ENCODE measurements around the gene TFR2.
A peak's percentile ranks its signal among the peaks of the same experiment; 100 is the strongest.

The TFR2 gene

DNA sequence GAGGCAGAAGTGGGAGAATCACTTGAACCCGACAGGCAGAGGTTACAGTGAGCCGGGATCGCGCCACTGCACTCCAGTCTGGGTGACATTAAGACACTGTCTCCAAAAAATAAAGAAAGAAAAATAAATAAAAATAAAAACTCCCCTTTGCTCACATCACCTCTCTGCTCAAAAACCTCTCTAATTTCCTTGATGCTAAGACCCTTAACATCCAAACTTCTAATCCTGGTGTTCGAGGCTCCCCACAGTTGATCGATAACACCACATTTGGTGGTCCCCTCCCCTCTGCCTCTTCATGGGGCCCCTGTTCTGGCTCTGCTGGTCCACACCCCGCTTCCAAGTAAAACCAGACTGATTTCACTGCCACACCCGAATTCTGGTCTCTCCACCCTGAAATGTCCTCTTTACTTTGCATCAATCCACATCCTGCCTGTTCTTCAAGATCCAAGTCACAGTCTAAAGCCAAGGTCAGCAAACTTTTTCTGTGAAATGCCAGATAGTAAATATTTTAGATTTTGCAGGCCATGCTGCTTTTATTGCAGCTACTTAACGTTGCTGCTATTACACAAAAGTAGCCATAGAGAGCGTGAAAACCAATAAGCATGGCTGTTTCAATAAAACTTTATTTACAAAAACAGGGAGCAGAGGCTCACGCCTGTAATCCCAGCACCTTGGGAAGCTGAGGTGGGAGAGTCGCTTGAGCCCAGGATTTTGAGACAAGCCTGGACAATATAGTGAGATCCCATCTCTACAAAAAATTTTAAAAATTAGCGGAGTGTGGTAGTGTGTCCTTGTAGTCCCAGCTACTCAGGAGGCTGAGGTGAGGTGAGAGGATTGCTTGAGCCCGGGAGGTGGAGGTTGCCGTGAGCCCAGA, 17.2 kb downstream of the TFR2 start:
- H3K36me3 ChIP-seq (ENCODE audit: insufficient read depth, low read length), result no peaks in the 10 kb centered on the region
- no peak overlapping the region for H3K4me3 ChIP-seq (ENCODE audit: low read length)
- 90% methylated on average over 15 of the region's 15 CpGs for WGBS
- H3K4me1 ChIP-seq (ENCODE audit: insufficient read depth, low read length), result no peaks in the 10 kb centered on the region
- H3K9ac ChIP-seq (ENCODE audit: low read depth, low read length), result no peak overlapping the region
- peaks cover 14% of the 10 kb centered on the region for H3K27me3 ChIP-seq (ENCODE audit: insufficient read depth, low read length)
- H3K27ac ChIP-seq (ENCODE audit: low read depth, low read length), result no peak overlapping the region
- no peaks in the 10 kb centered on the region for H3K9me3 ChIP-seq (ENCODE audit: insufficient read depth, low read depth, low read length)

DNA sequence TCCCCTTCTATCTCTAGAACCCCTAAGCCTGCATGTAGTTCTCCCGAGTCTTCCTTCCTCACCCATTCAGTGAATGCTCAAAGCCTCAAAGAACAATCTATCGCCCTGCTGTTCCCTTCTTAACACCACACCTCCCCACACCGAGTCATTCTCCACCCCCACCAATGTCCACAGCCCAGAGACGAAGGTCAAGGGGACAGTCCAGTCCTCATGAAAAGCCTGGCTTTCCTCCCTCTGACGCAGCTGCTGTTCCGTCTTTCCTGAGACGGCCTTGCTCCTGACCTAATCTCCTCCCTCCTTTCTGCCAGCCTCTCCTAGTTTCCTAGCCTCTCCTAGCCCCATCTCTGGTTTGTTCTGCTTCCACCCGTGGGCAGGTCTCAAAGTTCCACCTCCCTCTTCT, 19.8 kb downstream of the TFR2 start:
- H3K4me1 ChIP-seq (ENCODE audit: insufficient read depth, low read length), result no peaks in the 10 kb centered on the region
- H3K9ac ChIP-seq (ENCODE audit: low read depth, low read length), result no peak overlapping the region
- H3K27ac ChIP-seq (ENCODE audit: low read depth, low read length), result no peak overlapping the region
- no peak overlapping the region for H3K4me3 ChIP-seq (ENCODE audit: low read length)
- no peaks in the 10 kb centered on the region for H3K36me3 ChIP-seq (ENCODE audit: insufficient read depth, low read length)
- no peaks in the 10 kb centered on the region for H3K9me3 ChIP-seq (ENCODE audit: insufficient read depth, low read depth, low read length)
- H3K27me3 ChIP-seq (ENCODE audit: insufficient read depth, low read length), result peaks cover 10% of the 10 kb centered on the region
- WGBS, result 85% methylated on average over 8 of the region's 8 CpGs

DNA sequence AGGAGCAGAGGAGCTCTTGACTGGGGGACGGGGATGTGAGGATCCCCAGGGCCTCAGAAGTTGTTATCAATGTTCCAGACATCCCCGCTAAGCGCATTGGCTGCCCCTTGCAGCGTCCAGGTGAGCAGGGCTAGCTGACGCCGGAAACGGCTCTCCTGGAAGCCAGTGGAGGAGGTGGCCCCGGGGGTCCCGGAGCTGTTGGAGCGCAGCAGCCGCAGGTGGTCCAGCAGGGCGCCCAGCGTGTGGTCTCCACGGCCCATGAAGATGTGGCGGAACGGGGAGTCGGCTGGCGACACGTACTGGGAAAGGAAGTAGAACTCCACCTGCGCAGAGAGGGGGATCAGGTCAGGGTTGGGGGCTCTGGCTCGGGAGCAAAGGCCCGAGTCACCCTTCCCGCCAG, 20.5 kb downstream of the TFR2 start:
- Histone ChIP-seq H3K27ac (ENCODE audit: low read depth, low read length) (no peak overlapping the region), H3K9ac (ENCODE audit: low read depth, low read length) (no peak overlapping the region)
- WGBS, result 95% methylated on average over 23 of the region's 23 CpGs

DNA sequence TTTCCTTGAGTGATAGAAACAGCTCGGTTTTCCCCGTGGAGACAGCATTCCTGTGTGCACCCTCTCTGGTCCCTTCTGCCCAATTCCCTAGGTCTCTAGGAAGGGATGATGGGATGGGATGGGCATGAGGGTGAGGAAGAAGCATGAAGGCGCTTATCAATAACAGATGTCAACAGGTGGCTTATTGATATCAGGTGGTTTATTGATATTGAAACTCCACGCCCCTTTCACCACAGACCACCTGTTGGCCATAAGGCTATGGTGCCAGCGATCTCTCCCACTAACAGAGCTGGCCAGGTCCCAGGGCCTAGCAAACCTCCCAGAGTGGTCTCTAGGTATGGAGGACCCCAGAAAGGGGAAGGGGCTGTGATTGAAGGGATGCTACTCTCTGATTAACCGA, 21.1 kb downstream of the TFR2 start:
- WGBS, result 91% methylated on average over 5 of the region's 6 CpGs
- no peak overlapping the region for H3K27ac ChIP-seq (ENCODE audit: low read depth, low read length)
- H3K36me3 ChIP-seq (ENCODE audit: insufficient read depth, low read length), result no peaks in the 10 kb centered on the region
- no peak overlapping the region for H3K9ac ChIP-seq (ENCODE audit: low read depth, low read length)
- peaks cover 1% of the 10 kb centered on the region for H3K27me3 ChIP-seq (ENCODE audit: insufficient read depth, low read length)
- H3K9me3 ChIP-seq (ENCODE audit: insufficient read depth, low read depth, low read length), result no peaks in the 10 kb centered on the region
- H3K4me3 ChIP-seq (ENCODE audit: low read length), result no peak overlapping the region
- H3K4me1 ChIP-seq (ENCODE audit: insufficient read depth, low read length), result no peaks in the 10 kb centered on the region

More for the DNA sequence above, 20.5 kb downstream of the TFR2 start:
- no peaks in the 10 kb centered on the region for H3K4me1 ChIP-seq (ENCODE audit: insufficient read depth, low read length)
- H3K9me3 ChIP-seq (ENCODE audit: insufficient read depth, low read depth, low read length), result no peaks in the 10 kb centered on the region
- H3K4me3 ChIP-seq (ENCODE audit: low read length), result no peak overlapping the region
- H3K36me3 ChIP-seq (ENCODE audit: insufficient read depth, low read length), result no peaks in the 10 kb centered on the region
- peaks cover 5% of the 10 kb centered on the region for H3K27me3 ChIP-seq (ENCODE audit: insufficient read depth, low read length)

DNA sequence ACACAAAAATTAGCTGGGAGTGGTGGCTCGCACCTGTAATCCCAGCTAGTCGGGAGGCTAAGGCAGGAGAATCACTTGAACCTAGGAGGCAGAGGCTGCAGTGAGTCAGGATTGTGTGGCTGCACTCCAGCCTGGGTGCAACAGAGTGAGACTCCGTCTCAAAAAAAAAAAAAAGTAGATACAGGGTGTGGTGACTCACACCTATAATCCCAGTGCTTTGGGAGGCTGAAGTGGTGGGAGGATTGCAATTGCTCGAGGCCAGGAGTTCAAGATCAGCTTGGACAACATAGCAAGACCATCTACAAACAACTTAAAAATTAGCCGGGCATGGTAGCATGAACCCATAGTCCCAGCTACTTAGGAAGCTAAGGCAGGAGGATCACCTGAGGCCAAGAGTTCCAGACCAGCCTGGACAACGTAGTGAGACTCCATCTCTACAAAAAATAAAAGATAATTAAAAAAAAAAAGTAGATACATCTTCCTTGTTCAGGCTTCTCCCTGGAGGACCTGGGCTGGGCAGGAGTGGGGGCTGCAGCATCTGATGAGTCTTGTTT, 27.0 kb downstream of the TFR2 start:
- no peaks in the 10 kb centered on the region for H3K9me3 ChIP-seq (ENCODE audit: insufficient read depth, low read depth, low read length)
- H3K4me1 ChIP-seq (ENCODE audit: insufficient read depth, low read length), result no peaks in the 10 kb centered on the region
- no peak overlapping the region for H3K27ac ChIP-seq (ENCODE audit: low read depth, low read length)
- WGBS, result 97% methylated on average over 4 of the region's 6 CpGs
- H3K4me3 ChIP-seq (ENCODE audit: low read length), result no peak overlapping the region
- no peak overlapping the region for H3K9ac ChIP-seq (ENCODE audit: low read depth, low read length)
- no peaks in the 10 kb centered on the region for H3K27me3 ChIP-seq (ENCODE audit: insufficient read depth, low read length)
- H3K36me3 ChIP-seq (ENCODE audit: insufficient read depth, low read length), result no peaks in the 10 kb centered on the region

DNA sequence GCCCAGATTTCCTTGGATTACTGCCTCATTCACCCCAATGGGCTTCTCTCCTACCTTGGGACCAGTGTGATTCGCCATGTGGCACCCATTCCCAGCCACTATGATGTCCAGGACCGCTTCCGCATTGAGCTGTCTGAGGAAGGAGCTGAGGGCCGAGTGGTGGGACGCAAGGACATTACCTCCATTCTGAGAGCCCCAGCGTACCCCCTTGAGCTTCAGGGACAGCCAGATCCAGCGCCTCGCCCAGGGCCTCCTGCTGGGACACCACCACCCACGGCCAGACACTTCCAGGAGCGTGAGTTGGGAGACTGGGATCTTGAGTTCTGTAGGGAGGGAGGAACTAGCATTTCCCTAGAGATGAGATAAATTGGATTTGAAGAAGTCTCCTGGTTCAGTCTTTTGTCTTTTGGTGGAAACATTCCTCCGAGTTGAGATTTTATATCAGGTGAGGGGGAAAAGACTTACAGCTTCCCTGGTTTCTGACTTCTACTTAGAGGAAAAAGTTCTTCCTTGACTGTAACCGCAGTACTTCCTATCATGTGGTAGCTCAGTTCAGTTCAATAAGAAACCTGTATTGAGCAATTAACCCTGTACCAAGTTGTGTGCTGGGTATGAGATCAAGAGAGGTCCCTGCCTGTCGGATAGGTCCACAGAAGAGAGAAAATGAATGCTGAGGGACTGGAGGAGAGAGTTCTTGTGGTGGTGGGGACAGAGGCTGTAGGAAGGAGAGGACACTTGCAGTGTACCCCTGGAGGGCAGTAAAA, 27.8 kb downstream of the TFR2 start:
- no peaks in the 10 kb centered on the region for H3K36me3 ChIP-seq (ENCODE audit: insufficient read depth, low read length)
- no peak overlapping the region for H3K27ac ChIP-seq (ENCODE audit: low read depth, low read length)
- H3K4me1 ChIP-seq (ENCODE audit: insufficient read depth, low read length), result no peaks in the 10 kb centered on the region
- H3K9me3 ChIP-seq (ENCODE audit: insufficient read depth, low read depth, low read length), result no peaks in the 10 kb centered on the region
- H3K9ac ChIP-seq (ENCODE audit: low read depth, low read length), result no peak overlapping the region
- 93% methylated on average over 13 of the region's 13 CpGs for WGBS
- H3K27me3 ChIP-seq (ENCODE audit: insufficient read depth, low read length), result no peaks in the 10 kb centered on the region
- H3K4me3 ChIP-seq (ENCODE audit: low read length), result peak overlapping the region; percentile 80; the same call in 1 of the 2 replicates

DNA sequence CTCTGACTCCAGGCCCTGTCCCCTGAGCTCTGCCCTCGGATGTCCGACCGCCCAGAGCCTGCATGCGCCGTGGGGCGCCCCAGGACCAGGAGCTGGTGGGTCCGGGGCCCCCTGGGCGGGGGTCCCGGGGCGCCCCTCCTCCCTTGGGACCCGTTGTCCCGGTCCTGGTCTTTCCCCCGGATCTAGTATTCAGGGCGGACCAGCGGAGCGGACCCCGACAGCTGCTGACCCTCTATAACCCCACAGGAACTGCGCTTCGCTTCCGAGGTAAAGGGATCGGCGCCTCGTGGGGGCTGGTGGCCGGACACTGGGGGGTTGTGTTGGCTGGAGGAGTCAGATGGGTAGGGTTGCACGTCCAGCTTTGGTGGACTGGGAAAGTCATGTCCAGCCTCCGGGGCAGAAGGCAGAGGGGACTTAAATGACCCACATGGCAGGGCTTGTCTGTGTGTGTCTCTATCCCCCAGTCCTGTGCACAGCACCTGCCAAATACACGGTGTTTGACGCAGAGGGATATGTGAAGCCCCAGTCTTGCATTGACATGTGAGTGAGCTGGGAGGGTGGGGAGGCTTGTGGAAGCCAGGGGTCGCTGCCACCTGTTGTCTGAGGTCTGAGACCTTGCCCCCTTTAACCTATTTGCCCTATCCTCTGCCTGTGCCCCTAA, 28.5 kb downstream of the TFR2 start:
- no peaks in the 10 kb centered on the region for H3K9me3 ChIP-seq (ENCODE audit: insufficient read depth, low read depth, low read length)
- H3K36me3 ChIP-seq (ENCODE audit: insufficient read depth, low read length), result 0 out of 2 replicates have a peak, but pooled peaks cover 2% of the 10 kb centered on the region
- H3K9ac ChIP-seq (ENCODE audit: low read depth, low read length), result peak overlapping the region; percentile 44
- H3K27me3 ChIP-seq (ENCODE audit: insufficient read depth, low read length), result no peaks in the 10 kb centered on the region
- no peak overlapping the region for H3K27ac ChIP-seq (ENCODE audit: low read depth, low read length)
- H3K4me3 ChIP-seq (ENCODE audit: low read length), result peak overlapping the region; percentile 80
- WGBS, result 8% methylated on average over 28 of the region's 29 CpGs
- no peaks in the 10 kb centered on the region for H3K4me1 ChIP-seq (ENCODE audit: insufficient read depth, low read length)

DNA sequence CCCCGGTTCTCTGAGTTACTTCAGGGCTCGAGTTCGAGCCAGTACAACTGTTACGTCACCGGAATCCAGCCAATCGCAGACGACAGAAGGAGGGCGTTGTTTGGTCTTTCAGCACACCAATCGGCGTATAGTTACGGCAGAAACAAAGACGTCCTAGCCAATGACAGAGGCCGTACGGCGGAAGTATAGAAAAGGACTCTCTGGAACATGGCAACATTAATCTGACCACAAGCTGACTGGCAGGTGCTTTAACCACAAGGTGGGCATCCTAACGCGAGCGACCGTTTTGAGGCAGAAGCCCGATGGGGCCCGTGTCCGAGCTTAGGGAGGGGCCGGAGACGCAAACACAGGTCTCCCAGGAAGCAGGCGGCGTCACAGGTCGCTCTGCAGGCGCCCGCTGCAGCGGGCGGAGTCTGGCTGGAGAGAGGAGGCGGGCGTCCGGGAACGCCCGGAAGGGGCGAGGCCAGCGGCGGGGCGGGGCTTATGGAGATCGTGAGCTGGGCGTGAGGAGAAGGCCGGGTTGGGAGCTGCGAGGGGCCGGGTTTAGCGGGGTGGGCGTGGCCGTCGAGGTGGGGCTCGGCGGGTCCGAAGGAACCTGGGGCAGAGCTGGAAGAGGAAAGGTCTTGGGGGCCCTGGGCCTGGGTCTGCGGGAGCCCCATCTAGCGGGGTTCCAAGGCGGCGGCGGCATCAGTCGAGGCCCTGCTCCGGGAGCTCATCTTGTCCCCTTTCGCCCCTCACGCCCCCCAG, 29.2 kb downstream of the TFR2 start, which contains the start of gene MOSPD3:
Gene MOSPD3, plus strand, starts transcription at position 558 of the 747 bp plus-strand sequence. CDS start 252 bp downstream, outside the sequence.
- peak within 1 kb of the TSS; percentile 85 for H3K9ac ChIP-seq (ENCODE audit: low read depth, low read length)
- WGBS, result under 1% methylated on average over 61 of the region's 61 CpGs
- peak within 1 kb of the TSS; percentile 80 for H3K4me3 ChIP-seq (ENCODE audit: low read length)
- H3K9me3 ChIP-seq (ENCODE audit: insufficient read depth, low read depth, low read length), result no peaks in the 10 kb centered on the region
- no peaks in the 10 kb centered on the region for H3K4me1 ChIP-seq (ENCODE audit: insufficient read depth, low read length)
- peaks cover 6% of the 10 kb centered on the region; the same call in 1 of the 2 replicates for H3K36me3 ChIP-seq (ENCODE audit: insufficient read depth, low read length)
- H3K27me3 ChIP-seq (ENCODE audit: insufficient read depth, low read length), result no peaks in the 10 kb centered on the region
- peak within 1 kb of the TSS; percentile 94 for H3K27ac ChIP-seq (ENCODE audit: low read depth, low read length)

DNA sequence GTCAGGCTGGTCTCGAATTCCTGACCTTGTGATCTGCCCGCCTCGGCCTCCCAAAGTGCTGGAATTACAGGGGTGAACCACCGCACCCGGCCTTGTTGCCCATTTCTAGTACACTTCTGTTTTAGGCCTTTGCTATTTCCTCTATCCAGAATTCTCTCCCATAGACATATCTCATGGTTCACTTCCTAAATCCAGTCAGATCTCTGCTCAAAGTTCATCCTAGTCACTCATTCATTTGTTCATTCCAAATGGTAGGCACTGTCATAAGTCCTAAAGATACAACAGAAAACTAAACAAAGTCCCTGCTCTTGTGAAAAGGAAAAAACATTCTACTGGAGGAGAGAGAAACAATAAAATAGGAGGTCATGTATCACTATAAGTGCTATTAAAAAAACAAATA, 31.4 kb downstream of the TFR2 start:
- Histone ChIP-seq H3K36me3 (ENCODE audit: insufficient read depth, low read length) (peaks cover 6% of the 10 kb centered on the region; the same call in 1 of the 2 replicates), H3K27me3 (ENCODE audit: insufficient read depth, low read length) (peaks cover 17% of the 10 kb centered on the region), H3K4me1 (ENCODE audit: insufficient read depth, low read length) (0 out of 2 replicates have a peak, but pooled peaks cover 5% of the 10 kb centered on the region), H3K27ac (ENCODE audit: low read depth, low read length) (no peak overlapping the region), H3K9me3 (ENCODE audit: insufficient read depth, low read depth, low read length) (no peaks in the 10 kb centered on the region), H3K9ac (ENCODE audit: low read depth, low read length) (no peak overlapping the region), H3K4me3 (ENCODE audit: low read length) (no peak overlapping the region)
- 97% methylated on average over 5 of the region's 5 CpGs for WGBS

DNA sequence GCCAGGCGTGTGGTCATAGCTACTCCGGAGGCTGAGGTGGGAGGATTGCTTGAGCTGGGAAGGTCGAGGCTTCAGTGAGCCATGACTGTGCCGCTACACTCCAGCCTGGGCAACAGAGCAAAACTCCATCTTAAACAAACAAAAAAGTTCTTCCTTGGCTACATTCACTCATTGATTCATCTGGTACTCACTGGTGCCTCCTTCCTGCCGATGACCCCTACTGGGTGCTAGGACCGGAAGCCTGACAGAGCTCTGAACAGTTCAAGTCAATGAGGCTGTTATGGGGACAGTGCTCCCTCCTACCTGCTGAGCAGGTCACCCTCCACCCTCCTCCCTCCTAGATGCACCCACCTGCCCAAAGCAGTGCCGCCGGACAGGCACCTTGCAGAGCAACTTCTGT, 34.2 kb downstream of the TFR2 start:
- 95% methylated on average over 8 of the region's 8 CpGs for WGBS
- Histone ChIP-seq H3K4me3 (ENCODE audit: low read length) (no peak overlapping the region), H3K36me3 (ENCODE audit: insufficient read depth, low read length) (peaks cover 6% of the 10 kb centered on the region; the same call in 1 of the 2 replicates), H3K9me3 (ENCODE audit: insufficient read depth, low read depth, low read length) (no peaks in the 10 kb centered on the region), H3K27me3 (ENCODE audit: insufficient read depth, low read length) (peaks cover 18% of the 10 kb centered on the region), H3K27ac (ENCODE audit: low read depth, low read length) (no peak overlapping the region), H3K9ac (ENCODE audit: low read depth, low read length) (no peak overlapping the region), H3K4me1 (ENCODE audit: insufficient read depth, low read length) (peaks cover 9% of the 10 kb centered on the region)
